Progenitor cell of endocrine pancreas (in vitro differentiated cells): Measurements from ENCODE around the gene CNTNAP2. TPM values are rescaled to one million over a fixed set of nuclear protein-coding genes. Genes with fewer than 3 reads are reported as not detected.

Source experiments
- DNase-seq: peaks from one replicate; pipeline ENCODE4 v3.0.0; 2021; ENCODE audit warnings: low spot score; ENCODE audit not compliant: unreplicated experiment
- H3K27ac Mint-ChIP-seq: 2 replicates; pipeline ENCODE4 v1.8.0; 2021; ENCODE audit warnings: mild to moderate bottlenecking, moderate library complexity, mixed read lengths
- H3K27me3 Mint-ChIP-seq: 2 replicates; pipeline ENCODE4 v1.8.0; 2021; ENCODE audit warnings: mixed read lengths
- H3K36me3 Mint-ChIP-seq: 2 replicates; pipeline ENCODE4 v1.8.0; 2022; ENCODE audit warnings: mixed read lengths; ENCODE audit not compliant: insufficient read depth
- H3K4me1 Mint-ChIP-seq: 2 replicates; pipeline ENCODE4 v1.8.0; 2021; ENCODE audit warnings: low read depth, mixed read lengths
- H3K4me3 Mint-ChIP-seq: 2 replicates; pipeline ENCODE4 v1.8.0; 2021; ENCODE audit warnings: low read depth, mild to moderate bottlenecking, moderate library complexity, mixed read lengths
- H3K9me3 Mint-ChIP-seq: 2 replicates; pipeline ENCODE4 v1.8.0; 2021; ENCODE audit warnings: low read depth, mixed read lengths
- total RNA-seq: library from RNA; stranded (reverse); gene quantifications from 2 replicates; pipeline ENCODE4 v1.2.1, GENCODE V29; 2021
- TF ChIP-seq, protein P1 (sequence below): fragments of 200-600 bp; sonication (generic); IDR thresholded peaks from one replicate; pipeline ENCODE4 v1.5.0; 2021; ENCODE audit warnings: antibody characterized with exemption, mild to moderate bottlenecking; ENCODE audit not compliant: unreplicated experiment

Gene CNTNAP2
- total RNA-seq, 1 donor from 2014 or later, result 6.5 TPM

- Mint-ChIP-seq H3K4me1 (peaks cover 2% of the 10 kb centered on the region), H3K36me3 (no peaks in the 10 kb centered on the region), H3K27ac (no peak overlapping the region), H3K9me3 (peaks cover 13% of the 10 kb centered on the region), H3K4me3 (no peak overlapping the region), H3K27me3 (no peaks in the 10 kb centered on the region)
- TF ChIP-seq, protein P1, sequence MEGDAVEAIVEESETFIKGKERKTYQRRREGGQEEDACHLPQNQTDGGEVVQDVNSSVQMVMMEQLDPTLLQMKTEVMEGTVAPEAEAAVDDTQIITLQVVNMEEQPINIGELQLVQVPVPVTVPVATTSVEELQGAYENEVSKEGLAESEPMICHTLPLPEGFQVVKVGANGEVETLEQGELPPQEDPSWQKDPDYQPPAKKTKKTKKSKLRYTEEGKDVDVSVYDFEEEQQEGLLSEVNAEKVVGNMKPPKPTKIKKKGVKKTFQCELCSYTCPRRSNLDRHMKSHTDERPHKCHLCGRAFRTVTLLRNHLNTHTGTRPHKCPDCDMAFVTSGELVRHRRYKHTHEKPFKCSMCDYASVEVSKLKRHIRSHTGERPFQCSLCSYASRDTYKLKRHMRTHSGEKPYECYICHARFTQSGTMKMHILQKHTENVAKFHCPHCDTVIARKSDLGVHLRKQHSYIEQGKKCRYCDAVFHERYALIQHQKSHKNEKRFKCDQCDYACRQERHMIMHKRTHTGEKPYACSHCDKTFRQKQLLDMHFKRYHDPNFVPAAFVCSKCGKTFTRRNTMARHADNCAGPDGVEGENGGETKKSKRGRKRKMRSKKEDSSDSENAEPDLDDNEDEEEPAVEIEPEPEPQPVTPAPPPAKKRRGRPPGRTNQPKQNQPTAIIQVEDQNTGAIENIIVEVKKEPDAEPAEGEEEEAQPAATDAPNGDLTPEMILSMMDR, result no peak
- no peak for DNase-seq
Measured at GRCh38 chr7:147182874-147183273, 1066.3 kb downstream of the CNTNAP2 start.

GRCh38 chr7:147183276-147183675 lies 1066.7 kb downstream of the CNTNAP2 start:
- DNase-seq, result no peak
- TF ChIP-seq, protein P1, result no peak
- Mint-ChIP-seq H3K4me1 (peaks cover 2% of the 10 kb centered on the region), H3K36me3 (no peaks in the 10 kb centered on the region), H3K4me3 (no peak overlapping the region), H3K9me3 (peaks cover 13% of the 10 kb centered on the region), H3K27me3 (no peaks in the 10 kb centered on the region), H3K27ac (no peak overlapping the region)

DNA sequence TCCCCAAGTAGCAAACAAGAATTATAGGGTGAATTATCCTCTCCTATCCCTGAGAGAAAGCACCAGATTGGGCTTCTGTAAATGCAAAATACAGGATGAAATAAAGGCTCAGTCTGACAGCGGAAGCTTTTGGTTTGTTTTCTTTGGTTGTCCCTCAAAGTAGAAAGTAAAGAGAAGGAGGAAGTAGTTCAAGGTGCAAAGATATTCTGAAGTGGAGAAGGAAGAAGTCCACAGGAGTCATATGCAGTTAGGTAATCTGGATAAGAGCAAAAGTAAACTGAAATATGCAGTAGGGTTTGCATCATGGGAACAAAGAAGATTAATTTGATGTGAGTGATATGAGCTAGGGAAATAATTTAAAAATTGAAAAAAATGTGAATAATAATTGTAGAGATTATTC lies 1071.9 kb downstream of the CNTNAP2 start:
- no peak for DNase-seq
- TF ChIP-seq, protein P1, result no peak
- Mint-ChIP-seq H3K9me3 (peaks cover 13% of the 10 kb centered on the region), H3K36me3 (no peaks in the 10 kb centered on the region), H3K4me1 (no peaks in the 10 kb centered on the region), H3K27ac (no peak overlapping the region), H3K4me3 (no peak overlapping the region), H3K27me3 (no peaks in the 10 kb centered on the region)

- TF ChIP-seq, protein P1, result no peak
- H3K9me3 Mint-ChIP-seq, result no peaks in the 10 kb centered on the region
- H3K4me1 Mint-ChIP-seq, result no peaks in the 10 kb centered on the region
- H3K27me3 Mint-ChIP-seq, result no peaks in the 10 kb centered on the region
- H3K27ac Mint-ChIP-seq, result no peak overlapping the region
- no peak for DNase-seq
- no peaks in the 10 kb centered on the region for H3K36me3 Mint-ChIP-seq
- no peak overlapping the region for H3K4me3 Mint-ChIP-seq
Measured at GRCh38 chr7:147193476-147193875, 1076.9 kb downstream of the CNTNAP2 start.

GRCh38 chr7:147196481-147196880 lies 1079.9 kb downstream of the CNTNAP2 start:
- Mint-ChIP-seq H3K9me3 (no peaks in the 10 kb centered on the region), H3K4me3 (no peak overlapping the region), H3K4me1 (no peaks in the 10 kb centered on the region), H3K27me3 (no peaks in the 10 kb centered on the region), H3K27ac (no peak overlapping the region), H3K36me3 (no peaks in the 10 kb centered on the region)
- TF ChIP-seq, protein P1, result no peak
- no peak for DNase-seq
